Trophoblast cell (in vitro differentiated cells and primary cell): ENCODE results near the gene LRP1.

ENCODE experiments used
- DNase-seq, 2 donors: peaks; one replicate each; pipeline ENCODE4 v3.0.0-alpha.2; 2016
- H2AFZ ChIP-seq: 2 replicates; pipeline ENCODE4 v1.6.1; 2013; ENCODE audit warnings: low read length, moderate library complexity, mild to moderate bottlenecking; ENCODE audit not compliant: insufficient read depth, poor library complexity
- H2AK5ac ChIP-seq: 2 replicates; pipeline ENCODE4 v1.6.1; 2013; ENCODE audit warnings: mild to moderate bottlenecking, low read length
- H2BK120ac ChIP-seq: 2 replicates; pipeline ENCODE4 v1.6.1; 2013; ENCODE audit warnings: low read length, mild to moderate bottlenecking, moderate library complexity; ENCODE audit not compliant: insufficient read depth, poor library complexity
- H2BK12ac ChIP-seq: 2 replicates; pipeline ENCODE4 v1.6.1; 2013; ENCODE audit warnings: mild to moderate bottlenecking, low read length, moderate library complexity
- H2BK5ac ChIP-seq: 2 replicates; pipeline ENCODE4 v1.6.1; 2013; ENCODE audit warnings: low read length, low read depth, moderate library complexity, mild to moderate bottlenecking; ENCODE audit not compliant: poor library complexity
- H3K14ac ChIP-seq: 2 replicates; pipeline ENCODE4 v1.6.1; 2013; ENCODE audit warnings: mild to moderate bottlenecking, low read length
- H3K18ac ChIP-seq: 2 replicates; pipeline ENCODE4 v1.6.1; 2013; ENCODE audit warnings: mild to moderate bottlenecking, low read length
- H3K23ac ChIP-seq: 2 replicates; pipeline ENCODE4 v1.6.1; 2013; ENCODE audit warnings: low read length
- H3K27ac ChIP-seq: 2 replicates; pipeline ENCODE4 v1.5.1; 2013; ENCODE audit warnings: low read depth, mild to moderate bottlenecking, inconsistent platforms, low read length, moderate library complexity
- H3K27me3 ChIP-seq: 2 replicates; pipeline ENCODE4 v1.6.1; 2013; ENCODE audit warnings: inconsistent platforms, mild to moderate bottlenecking, low read length, moderate library complexity; ENCODE audit not compliant: insufficient read depth
- H3K36me3 ChIP-seq, 2 experiments: 1 replicate in 1 of 2; 2 replicates in 1 of 2; pipeline ENCODE4 v1.6.1; 2013; ENCODE audit warnings: low read length in 2 of 2, mild to moderate bottlenecking in 2 of 2, moderate library complexity in 1 of 2; ENCODE audit not compliant: insufficient read depth in 2 of 2, control insufficient read depth in 1 of 2
- H3K4ac ChIP-seq: 2 replicates; pipeline ENCODE4 v1.6.1; 2013; ENCODE audit warnings: low read depth, mild to moderate bottlenecking, low read length, moderate library complexity
- H3K4me1 ChIP-seq, 2 experiments: 1 replicate in 1 of 2; 2 replicates in 1 of 2; pipeline ENCODE4 v1.6.1; 2013; ENCODE audit warnings: low read length in 2 of 2, mild to moderate bottlenecking in 2 of 2, moderate library complexity in 1 of 2; ENCODE audit not compliant: insufficient read depth in 2 of 2, control insufficient read depth in 1 of 2
- H3K4me2 ChIP-seq: 2 replicates; pipeline ENCODE4 v1.6.1; 2013; ENCODE audit warnings: inconsistent platforms, mild to moderate bottlenecking, low read length, moderate library complexity
- H3K4me3 ChIP-seq: 2 replicates; pipeline ENCODE4 v1.5.1; 2013; ENCODE audit warnings: mild to moderate bottlenecking, low read depth, low read length, inconsistent platforms
- H3K79me1 ChIP-seq: one replicate; pipeline ENCODE4 v1.6.1; 2013; ENCODE audit warnings: low read length
- H3K79me2 ChIP-seq: 2 replicates; pipeline ENCODE4 v1.6.1; 2013; ENCODE audit warnings: low read length, mild to moderate bottlenecking; ENCODE audit not compliant: control insufficient read depth, insufficient read depth, poor library complexity
- H3K9ac ChIP-seq: 2 replicates; pipeline ENCODE4 v1.6.1; 2013; ENCODE audit warnings: mild to moderate bottlenecking, low read length
- H3K9me3 ChIP-seq: 2 replicates; pipeline ENCODE4 v1.6.1; 2013; ENCODE audit warnings: low read depth, mild to moderate bottlenecking, control low read depth, inconsistent platforms, low read length; ENCODE audit not compliant: insufficient read depth
- H4K12ac ChIP-seq: 2 replicates; pipeline ENCODE4 v1.6.1; 2013; ENCODE audit warnings: low read depth, mild to moderate bottlenecking, low read length, moderate library complexity
- H4K8ac ChIP-seq: 2 replicates; pipeline ENCODE4 v1.6.1; 2013; ENCODE audit warnings: low read depth, mild to moderate bottlenecking, low read length, moderate library complexity
- H4K91ac ChIP-seq: one replicate; pipeline ENCODE4 v1.6.1; 2013; ENCODE audit warnings: low read depth, mild to moderate bottlenecking, low read length, moderate library complexity
- WGBS: extraction: QIAGEN DNeasy Blood & Tissue Kit; methylation state at CpG from one replicate; pipeline ENCODE4 v1.1.7; 2013; ENCODE audit warnings: missing lambda C conversion rate; ENCODE audit not compliant: insufficient read length, insufficient coverage; ENCODE audit errors: extremely low coverage; 5-methylcytosine and 5-hydroxymethylcytosine counted together

Gene LRP1

GRCh38 chr12:57222286-57223190 is 94.3 kb downstream of the LRP1 start:
- Histone ChIP-seq H2AK5ac (no peak overlapping the region), H3K9ac (no peak overlapping the region), H4K12ac (no peak overlapping the region), H3K4me1 (peaks cover 6 to 7% of the 10 kb centered on the region in 2 experiments), H3K9me3 (peaks cover 17% of the 10 kb centered on the region), H3K4me3 (no peak overlapping the region), H2BK5ac (no peak overlapping the region), H3K27ac (no peak overlapping the region), H2BK120ac (no peak overlapping the region), H3K4me2 (no peak overlapping the region), H3K79me2 (no peaks in the 10 kb centered on the region), H3K27me3 (peaks cover 92% of the 10 kb centered on the region), H3K23ac (no peak overlapping the region), H3K4ac (no peak overlapping the region), H3K18ac (no peak overlapping the region), H4K8ac (no peak overlapping the region), H4K91ac (no peak overlapping the region), H3K14ac (no peak overlapping the region), H3K36me3 (no peaks in the 10 kb centered on the region), H2AFZ (no peak overlapping the region), H3K79me1 (no peaks in the 10 kb centered on the region), H2BK12ac (no peak overlapping the region)
- no peak for DNase-seq
- WGBS = no CpG with 5 or more reads among the region's 13 CpGs

DNA sequence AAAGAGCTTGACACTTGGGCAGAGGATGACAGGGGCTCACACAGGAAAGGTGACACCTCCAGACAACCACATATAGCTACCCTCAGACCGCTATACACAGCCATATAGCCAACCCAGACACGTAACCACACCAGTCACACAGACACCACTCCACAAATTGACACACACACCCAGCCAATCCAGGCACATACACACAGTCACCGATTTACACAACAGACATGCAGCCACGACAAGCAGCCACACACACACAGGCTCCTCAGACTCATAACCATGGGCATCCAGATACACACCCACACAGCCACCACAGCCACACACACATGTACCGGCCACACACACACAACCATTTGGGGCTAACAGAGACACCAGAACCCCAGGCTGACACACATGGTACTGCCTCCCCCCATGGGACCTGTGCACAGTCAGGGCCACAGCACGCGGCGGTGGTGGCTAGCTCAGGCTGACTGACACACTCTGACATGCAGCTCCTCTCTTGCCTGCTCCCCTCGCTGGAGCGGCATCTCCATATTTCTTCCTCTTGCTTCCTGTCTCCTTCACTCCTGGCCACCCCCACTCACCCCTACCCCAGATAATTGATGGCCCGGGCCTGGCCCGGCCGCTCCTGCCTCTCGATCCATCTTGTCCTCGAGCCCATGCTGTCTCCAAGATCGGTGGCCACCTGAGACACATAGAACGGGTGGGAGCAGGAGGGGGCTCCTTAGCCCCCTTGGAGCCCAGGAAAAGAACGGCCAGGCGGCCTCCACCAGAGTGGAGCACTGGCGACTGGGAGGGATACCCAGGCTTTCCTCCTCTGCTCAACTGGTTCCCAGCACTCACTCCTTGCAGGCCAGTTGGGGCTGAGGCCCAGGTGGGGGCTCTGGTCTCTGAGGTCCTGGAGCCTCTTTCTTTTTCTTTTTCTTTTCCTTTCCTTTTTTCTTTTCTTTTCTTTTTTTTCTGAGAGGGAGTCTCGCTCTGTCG is 95.2 kb downstream of the LRP1 start:
- DNase-seq = no peak
- no peak overlapping the region for H3K18ac ChIP-seq
- H2BK5ac ChIP-seq = no peak overlapping the region
- peaks cover 15% of the 10 kb centered on the region for H3K9me3 ChIP-seq
- no CpG with 5 or more reads among the region's 22 CpGs for WGBS
- no peaks in the 10 kb centered on the region for H3K79me1 ChIP-seq
- no peak overlapping the region for H2BK120ac ChIP-seq
- no peaks in the 10 kb centered on the region for H3K36me3 ChIP-seq
- H2AK5ac ChIP-seq = no peak overlapping the region
- no peak overlapping the region for H3K27ac ChIP-seq
- no peak overlapping the region for H3K23ac ChIP-seq
- H3K27me3 ChIP-seq = peaks cover 82% of the 10 kb centered on the region
- no peak overlapping the region for H3K9ac ChIP-seq
- H3K4me1 ChIP-seq = peaks cover 6 to 7% of the 10 kb centered on the region in 2 experiments
- H2AFZ ChIP-seq = no peak overlapping the region
- no peak overlapping the region for H3K4me3 ChIP-seq
- no peaks in the 10 kb centered on the region for H3K79me2 ChIP-seq
- no peak overlapping the region for H4K12ac ChIP-seq
- no peak overlapping the region for H3K14ac ChIP-seq
- no peak overlapping the region for H3K4me2 ChIP-seq
- H4K91ac ChIP-seq = no peak overlapping the region
- no peak overlapping the region for H2BK12ac ChIP-seq
- no peak overlapping the region for H3K4ac ChIP-seq
- no peak overlapping the region for H4K8ac ChIP-seq

DNA sequence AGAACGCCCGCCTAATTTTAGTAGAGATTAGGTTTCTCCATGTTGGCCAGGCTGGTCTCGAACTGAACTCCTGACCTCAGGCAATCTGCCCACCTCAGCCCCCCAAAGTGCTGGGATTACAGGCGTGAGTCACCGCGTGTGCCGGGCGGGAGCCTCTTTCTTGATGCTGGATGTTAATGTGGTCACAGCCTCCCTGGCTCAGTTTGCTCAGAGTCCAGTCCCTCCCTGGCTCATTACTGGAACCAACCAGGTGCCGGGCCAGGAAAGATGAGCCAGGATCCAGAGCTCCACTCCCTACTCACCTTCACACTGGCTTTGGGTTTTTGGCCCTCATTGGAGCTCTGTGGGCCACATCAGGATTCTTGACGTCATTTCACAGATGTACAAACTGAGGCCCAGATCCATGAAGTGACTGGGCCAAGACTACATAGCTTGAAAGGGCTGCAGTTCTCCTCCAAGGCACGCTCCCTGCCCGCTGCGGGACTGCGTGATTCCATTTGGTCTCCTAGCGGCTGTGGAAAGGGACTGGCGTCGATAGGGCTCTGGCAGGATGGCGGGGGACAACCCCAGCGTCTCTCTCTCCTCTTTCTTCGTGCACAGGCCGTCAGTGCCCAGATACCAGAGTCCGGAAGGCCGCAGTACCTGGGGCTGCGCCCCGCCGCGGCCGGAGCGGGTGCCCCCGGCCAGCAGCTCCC is 96.1 kb downstream of the LRP1 start:
- DNase-seq = no peak
- H3K4me3 ChIP-seq = no peak overlapping the region
- H3K79me2 ChIP-seq = no peaks in the 10 kb centered on the region
- H2AFZ ChIP-seq = no peak overlapping the region
- H2BK5ac ChIP-seq = no peak overlapping the region
- peaks cover 73% of the 10 kb centered on the region for H3K27me3 ChIP-seq
- H3K4ac ChIP-seq = no peak overlapping the region
- H3K79me1 ChIP-seq = no peaks in the 10 kb centered on the region
- no peak overlapping the region for H3K9ac ChIP-seq
- H4K8ac ChIP-seq = no peak overlapping the region
- peak overlapping the region; percentile 38 for H3K4me2 ChIP-seq
- H3K14ac ChIP-seq = no peak overlapping the region
- no peaks in the 10 kb centered on the region for H3K36me3 ChIP-seq
- peaks cover 14% of the 10 kb centered on the region for H3K9me3 ChIP-seq
- H2AK5ac ChIP-seq = no peak overlapping the region
- no peak overlapping the region for H4K12ac ChIP-seq
- no peak overlapping the region for H4K91ac ChIP-seq
- no peak overlapping the region for H3K18ac ChIP-seq
- H2BK12ac ChIP-seq = no peak overlapping the region
- H3K23ac ChIP-seq = no peak overlapping the region
- no CpG with 5 or more reads among the region's 30 CpGs for WGBS
- peaks cover 6 to 7% of the 10 kb centered on the region in 2 experiments for H3K4me1 ChIP-seq
- no peak overlapping the region for H2BK120ac ChIP-seq
- H3K27ac ChIP-seq = no peak overlapping the region
